NB4 (cell line): Measurements from ENCODE around the gene INO80E.
A peak's percentile ranks its signal among the peaks of the same experiment; 100 is the strongest.

Experiments
- DNase-seq: peaks from one replicate; pipeline ENCODE4 v3.0.0; 2010; ENCODE audit warnings: low read depth
- H3K4me3 ChIP-seq: one replicate; pipeline ENCODE4 v1.5.1; 2011; ENCODE audit warnings: mild to moderate bottlenecking, low read depth, low read length, moderate library complexity
- CTCF ChIP-seq: IDR thresholded peaks from one replicate; pipeline ENCODE4 v1.5.1; 2012; ENCODE audit warnings: low read depth, low read length
- MYC ChIP-seq: IDR thresholded peaks from 2 replicates; pipeline ENCODE4 v1.6.1; 2011; ENCODE audit warnings: low read depth, low read length
- POLR2A ChIP-seq: IDR thresholded peaks from 2 replicates; pipeline ENCODE4 v1.6.1; 2011; ENCODE audit warnings: mild to moderate bottlenecking; ENCODE audit not compliant: insufficient read length; ENCODE audit errors: extremely low read depth
- TF ChIP-seq, protein P1 (sequence below): IDR thresholded peaks from 2 replicates; pipeline ENCODE4 v1.6.1; 2011; ENCODE audit warnings: low read depth, low read length

The INO80E gene

GRCh38 chr16:30027588-30028437, 31.8 kb downstream of the INO80E start:
- no peak for DNase-seq
- no peak for TF ChIP-seq MYC
- TF ChIP-seq, protein P1, sequence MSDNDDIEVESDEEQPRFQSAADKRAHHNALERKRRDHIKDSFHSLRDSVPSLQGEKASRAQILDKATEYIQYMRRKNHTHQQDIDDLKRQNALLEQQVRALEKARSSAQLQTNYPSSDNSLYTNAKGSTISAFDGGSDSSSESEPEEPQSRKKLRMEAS: no peak
- TF ChIP-seq CTCF: no peak
- no peak for TF ChIP-seq POLR2A
- H3K4me3 ChIP-seq: no peak overlapping the region

DNA sequence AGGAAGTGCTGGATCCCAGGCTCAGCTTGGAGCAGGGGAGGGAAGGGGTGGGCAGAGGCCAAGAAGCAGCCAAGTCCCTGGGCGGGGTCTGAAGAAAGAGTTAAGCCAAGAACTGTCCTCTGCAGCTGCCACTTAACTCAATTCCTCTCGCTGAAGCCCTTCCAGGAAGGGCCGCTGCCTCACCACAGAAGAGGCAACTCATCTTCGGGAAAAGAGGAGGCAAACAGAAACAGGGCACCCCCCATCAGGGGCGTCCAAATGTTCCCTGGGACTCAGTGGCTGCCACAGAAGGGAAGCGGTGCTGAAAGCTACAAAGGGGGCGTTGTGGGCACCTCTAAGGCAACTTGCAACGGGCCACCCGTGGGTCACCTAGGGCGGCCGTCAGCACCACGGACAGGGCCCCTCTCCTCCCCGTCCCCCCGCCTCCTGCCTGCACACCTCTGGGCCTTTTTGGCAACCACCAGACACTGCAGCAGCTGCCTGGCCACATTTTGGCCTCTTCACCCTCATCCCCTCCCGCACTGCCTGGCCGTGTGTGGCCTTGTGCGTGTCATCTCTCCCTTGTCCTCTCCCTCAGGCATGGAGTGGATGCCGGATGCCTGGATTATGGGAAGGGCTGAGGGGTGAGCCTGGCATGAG, 32.5 kb downstream of the INO80E start:
- no peak overlapping the region for H3K4me3 ChIP-seq
- no peak for TF ChIP-seq CTCF
- no peak for TF ChIP-seq MYC
- TF ChIP-seq, protein P1: no peak
- no peak for TF ChIP-seq POLR2A
- peak; percentile 64 for DNase-seq

- TF ChIP-seq MYC: no peak
- TF ChIP-seq CTCF: no peak
- TF ChIP-seq, protein P1: no peak
- TF ChIP-seq POLR2A: no peak
- H3K4me3 ChIP-seq: no peak overlapping the region
- DNase-seq: no peak
Observed at GRCh38 chr16:30030011-30030685, 34.1 kb downstream of the INO80E start.

DNA sequence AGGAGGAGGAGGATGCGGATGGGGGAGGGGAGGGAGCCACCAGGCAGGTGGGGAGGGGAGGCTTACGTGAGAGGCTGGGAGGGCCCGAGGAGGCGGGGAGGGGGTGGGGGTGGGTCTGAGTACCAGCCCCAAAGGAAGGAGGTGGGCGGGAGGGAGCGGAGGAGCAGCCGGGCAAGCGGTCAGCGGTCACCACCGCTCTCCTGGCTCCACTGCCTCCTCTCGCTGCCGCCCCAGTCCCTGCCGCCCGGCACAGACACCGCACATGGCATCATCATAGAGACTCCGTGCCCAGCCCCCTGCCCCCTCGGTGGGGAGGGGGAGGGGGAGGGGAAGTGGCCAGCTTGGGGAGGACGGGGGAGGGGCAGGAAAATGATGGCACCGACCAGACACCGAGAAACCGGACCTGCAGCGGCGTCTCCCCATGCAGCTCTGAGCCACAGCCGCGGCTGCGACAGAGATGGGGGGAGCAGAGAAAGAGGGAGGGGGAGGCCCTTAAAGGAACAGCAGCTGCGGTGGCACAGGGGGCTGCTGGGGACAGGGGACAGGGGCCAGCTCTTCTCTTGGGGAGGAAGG, 34.9 kb downstream of the INO80E start, which contains the start of gene TLCD3B:
TSS of gene TLCD3B (minus strand) at position 431 of the 573 bp plus-strand sequence. CDS start 744 bp downstream, outside the sequence.
- H3K4me3 ChIP-seq: no peak within 1 kb of the TSS
- no peak for TF ChIP-seq MYC
- no peak for DNase-seq

GRCh38 chr16:30031477-30031918, 35.5 kb downstream of the INO80E start:
- H3K4me3 ChIP-seq: no peak overlapping the region
- no peak for DNase-seq
- TF ChIP-seq CTCF: no peak
- TF ChIP-seq POLR2A: no peak
- TF ChIP-seq, protein P1: no peak
- TF ChIP-seq MYC: no peak
